Stimulated activated CD4-positive, alpha-beta T cell treated with anti-CD3 and anti-CD28 coated beads, Interleukin-1b, Interleukin-23, amount 100 ng/mL, for 48 hours (primary cell): ENCODE results near the gene NOB1.
"Not testable (repeated sequence)": the region's sequence is repeated elsewhere in the genome, so short reads cannot be mapped to it uniquely, and the experiment has no call there.

Experiments
- DNase-seq: peaks from one replicate; pipeline ENCODE4 v3.0.0-alpha.2; 2020

The NOB1 gene

GRCh38 chr16:69754469-69755310, at the start of gene NOB1:
Gene NOB1 (minus strand): TSS chr16:69754926. CDS start chr16:69754910, 16 bp downstream.
- DNase-seq, result peak; percentile 97

- DNase-seq, result no peak
Observed at GRCh38 chr16:69804297-69804696, 49.6 kb upstream of the NOB1 start.

- no peak for DNase-seq
Observed at GRCh38 chr16:69799611-69800031, 44.9 kb upstream of the NOB1 start.

- no peak for DNase-seq
Observed at GRCh38 chr16:69798466-69798865, 43.7 kb upstream of the NOB1 start.

- DNase-seq, result peak; percentile 6
Observed at GRCh38 chr16:69796285-69797118, 41.8 kb upstream of the NOB1 start.

- DNase-seq, result no peak
Observed at GRCh38 chr16:69794486-69794885, 39.8 kb upstream of the NOB1 start.

GRCh38 chr16:69793526-69793925, 38.8 kb upstream of the NOB1 start:
- DNase-seq, result no peak

GRCh38 chr16:69791391-69791847, 36.7 kb upstream of the NOB1 start:
- DNase-seq, result not testable (repeated sequence)

GRCh38 chr16:69787883-69788282, 33.2 kb upstream of the NOB1 start:
- no peak for DNase-seq

GRCh38 chr16:69784586-69784985, 29.9 kb upstream of the NOB1 start:
- no peak for DNase-seq

GRCh38 chr16:69781118-69781517, 26.4 kb upstream of the NOB1 start:
- DNase-seq, result no peak

GRCh38 chr16:69779724-69780123, 25.0 kb upstream of the NOB1 start:
- no peak for DNase-seq

- no peak for DNase-seq
Observed at GRCh38 chr16:69775563-69775962, 20.8 kb upstream of the NOB1 start.

GRCh38 chr16:69773260-69773947, 18.7 kb upstream of the NOB1 start:
- no peak for DNase-seq

GRCh38 chr16:69771651-69771967, 16.9 kb upstream of the NOB1 start:
- no peak for DNase-seq

- no peak for DNase-seq
Observed at GRCh38 chr16:69769404-69769803, 14.7 kb upstream of the NOB1 start.

GRCh38 chr16:69768666-69769065, 13.9 kb upstream of the NOB1 start:
- DNase-seq, result no peak

- DNase-seq, result no peak
Observed at GRCh38 chr16:69767459-69768229, 12.9 kb upstream of the NOB1 start.

GRCh38 chr16:69763599-69763942, 8.8 kb upstream of the NOB1 start:
- no peak for DNase-seq

- DNase-seq, result no peak
Observed at GRCh38 chr16:69762814-69763598, 8.3 kb upstream of the NOB1 start.

- peak; percentile 74 for DNase-seq
Observed at GRCh38 chr16:69761983-69762813, 7.5 kb upstream of the NOB1 start, which contains the start of gene WWP2. Gene WWP2 (plus strand): TSS chr16:69762332. CDS start chr16:69787011, 24,679 bp downstream.
